Jurkat, Clone E6-1 (cell line): ENCODE measurements around the gene JPH2.

ENCODE experiments used
- DNase-seq: peaks from one replicate; pipeline ENCODE4 v3.0.0-alpha.2; 2011; ENCODE audit warnings: low read depth, low spot score
- H3K4me3 ChIP-seq: 2 replicates; pipeline ENCODE4 v1.5.1; 2011; ENCODE audit warnings: mild to moderate bottlenecking, low read length, control low read depth, moderate library complexity

The JPH2 gene

DNA sequence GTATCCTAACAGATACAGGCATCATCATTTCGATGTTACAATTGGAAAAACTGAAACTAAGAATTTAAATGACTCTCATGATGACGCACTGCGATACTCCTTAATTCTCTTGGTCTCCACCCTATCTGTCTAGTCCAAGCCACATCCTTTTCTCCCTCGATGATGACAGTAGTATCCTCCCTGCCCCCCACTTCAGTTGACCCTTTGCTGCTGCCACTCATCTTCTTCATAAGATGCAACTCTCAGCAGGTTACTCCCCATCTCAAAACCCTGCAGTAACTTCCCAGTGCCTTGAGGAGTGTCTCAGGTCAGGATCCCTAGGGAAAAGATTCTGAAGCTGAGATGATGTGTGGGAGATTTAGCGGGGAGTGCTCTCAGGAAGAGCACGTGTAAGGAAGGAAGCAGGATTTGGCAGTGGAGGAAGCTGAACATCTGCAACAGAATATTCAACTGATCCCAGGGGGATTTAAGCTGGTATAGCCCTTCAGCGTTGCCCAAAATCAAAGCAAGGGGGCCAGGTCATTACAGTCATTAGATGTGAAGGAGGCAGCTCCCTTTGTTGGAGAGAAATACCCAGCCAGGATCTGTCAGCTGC is 16.1 kb downstream of the JPH2 start:
- no peak overlapping the region for H3K4me3 ChIP-seq
- no peak for DNase-seq

GRCh38 chr20:44167736-44168135 is 19.3 kb downstream of the JPH2 start:
- no peak overlapping the region for H3K4me3 ChIP-seq
- DNase-seq, result no peak

GRCh38 chr20:44166477-44166876 is 20.5 kb downstream of the JPH2 start:
- H3K4me3 ChIP-seq, result no peak overlapping the region
- no peak for DNase-seq

DNA sequence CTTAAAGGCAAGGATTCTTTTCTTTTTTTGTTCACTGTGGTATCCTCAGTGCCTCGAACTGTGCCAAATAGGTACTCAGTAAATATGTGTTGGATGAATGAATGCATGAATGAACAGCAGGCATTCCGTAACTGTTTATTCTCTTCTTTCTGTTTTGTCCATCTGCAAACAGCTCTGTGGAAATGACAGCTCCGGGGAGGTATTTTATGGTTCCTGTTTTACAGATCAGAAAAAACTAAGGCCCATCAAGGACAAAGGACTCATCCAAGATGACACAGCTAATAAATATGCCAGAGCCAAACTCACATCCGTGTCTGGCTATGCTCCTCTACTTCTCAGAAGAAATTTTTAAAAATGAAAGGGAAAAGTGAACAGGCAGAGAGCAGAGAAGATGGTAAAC is 21.0 kb downstream of the JPH2 start:
- H3K4me3 ChIP-seq, result no peak overlapping the region
- DNase-seq, result no peak

GRCh38 chr20:44160133-44160532 is 26.9 kb downstream of the JPH2 start:
- DNase-seq, result no peak
- no peak overlapping the region for H3K4me3 ChIP-seq

DNA sequence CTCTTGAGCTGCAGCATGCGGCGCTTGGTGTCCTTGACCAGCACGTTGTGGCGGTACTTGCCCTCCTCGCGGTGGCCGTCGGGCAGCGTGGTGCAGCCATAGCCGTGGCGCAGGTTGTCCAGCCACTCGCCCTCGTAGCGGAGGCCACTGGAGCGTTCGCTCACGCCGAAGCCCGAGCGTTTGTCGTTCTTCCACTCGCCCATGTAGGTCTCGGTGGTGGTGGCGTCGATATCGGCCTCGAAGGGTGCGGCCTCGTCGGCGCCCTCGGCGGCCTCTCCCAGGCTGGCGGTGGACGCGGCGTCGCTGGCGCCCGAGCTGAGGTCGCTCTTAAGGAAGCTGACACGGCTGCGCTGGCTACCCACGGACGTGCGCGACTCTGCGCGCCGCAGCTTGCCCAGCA is 27.3 kb downstream of the JPH2 start:
- H3K4me3 ChIP-seq, result no peak overlapping the region
- no peak for DNase-seq

DNA sequence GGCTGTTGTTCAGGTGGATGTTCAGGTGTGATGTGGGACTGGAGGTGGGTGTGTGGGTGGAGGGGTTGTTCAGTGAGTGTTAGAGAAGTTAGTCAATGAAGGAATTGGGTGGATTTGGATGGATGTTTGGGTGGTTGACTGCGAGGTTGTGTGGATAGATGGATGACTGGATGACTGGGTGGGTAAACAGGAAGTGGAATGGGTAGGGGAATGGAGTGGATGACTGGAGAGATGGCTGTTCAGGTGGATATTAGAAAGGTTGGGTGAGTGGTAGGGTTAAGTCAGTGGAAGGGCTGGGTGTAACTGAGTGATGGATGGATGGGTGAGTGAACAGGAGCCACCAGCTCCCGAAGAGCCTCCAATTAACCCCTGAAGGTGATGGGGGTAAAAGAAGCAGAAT is 27.9 kb downstream of the JPH2 start:
- DNase-seq, result no peak
- H3K4me3 ChIP-seq, result no peak overlapping the region

DNA sequence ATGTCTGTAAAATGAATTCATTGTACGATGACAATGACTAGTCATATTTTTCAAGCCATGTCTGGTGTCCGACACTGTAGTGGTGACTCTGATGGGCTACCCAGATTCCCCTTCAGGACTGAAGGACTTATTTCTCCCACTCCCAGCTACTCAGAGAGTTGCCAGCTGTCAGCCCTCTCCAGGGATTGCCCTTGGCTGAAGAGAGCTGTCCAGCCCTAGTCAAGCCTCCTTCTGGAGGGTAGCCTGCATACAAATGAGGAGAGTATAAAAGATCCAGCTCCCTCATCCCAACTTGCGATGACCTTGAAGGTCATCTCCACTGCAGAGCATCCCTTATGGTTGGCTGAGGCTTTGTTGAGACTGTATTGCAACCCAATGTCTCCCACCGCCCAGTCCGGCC is 29.9 kb downstream of the JPH2 start:
- H3K4me3 ChIP-seq, result no peak overlapping the region
- no peak for DNase-seq

GRCh38 chr20:44154521-44155001 is 32.4 kb downstream of the JPH2 start:
- no peak for DNase-seq
- H3K4me3 ChIP-seq, result no peak overlapping the region

- no peak overlapping the region for H3K4me3 ChIP-seq
- DNase-seq, result peak; percentile 37
These were observed 33.3 kb downstream of the JPH2 start for GRCh38 chr20:44153636-44154043.

DNA sequence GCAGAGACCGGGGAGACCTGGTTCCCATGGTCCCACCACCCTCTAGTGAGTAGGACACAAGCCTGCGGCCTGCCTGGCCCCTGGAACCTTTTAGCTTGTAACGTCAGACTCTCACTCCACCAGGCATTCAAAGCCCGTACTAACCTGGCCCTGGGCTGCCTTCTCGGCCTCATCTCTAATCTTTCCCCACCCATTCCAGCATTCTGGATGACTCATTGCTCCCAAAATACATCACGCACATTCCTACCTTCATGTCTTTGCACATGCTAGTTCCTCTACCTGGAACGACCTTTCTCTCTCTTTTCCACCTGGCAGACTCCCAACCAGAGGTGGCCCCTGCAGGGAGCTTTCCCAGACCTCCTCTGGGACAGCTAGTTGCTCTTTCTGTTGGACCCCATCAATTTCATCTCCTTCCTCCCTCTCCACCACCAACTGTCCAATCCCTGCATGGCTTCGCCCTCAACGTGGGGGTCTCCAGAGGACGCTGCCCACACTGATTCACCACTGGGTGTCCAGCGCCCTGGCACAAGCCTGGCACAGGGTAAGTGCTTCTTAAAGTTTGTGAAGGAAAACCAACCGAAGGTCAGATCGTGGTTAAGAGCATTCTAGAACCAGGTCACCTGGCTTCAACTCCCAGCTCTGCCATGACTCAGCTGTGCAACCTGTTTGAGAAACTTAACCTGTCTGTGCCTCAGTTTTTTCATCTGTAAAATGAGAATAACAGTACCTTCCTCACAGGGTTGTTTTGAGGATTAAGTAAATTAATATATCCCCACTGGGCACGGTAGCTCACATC is 35.2 kb downstream of the JPH2 start:
- no peak for DNase-seq
- no peak overlapping the region for H3K4me3 ChIP-seq

DNA sequence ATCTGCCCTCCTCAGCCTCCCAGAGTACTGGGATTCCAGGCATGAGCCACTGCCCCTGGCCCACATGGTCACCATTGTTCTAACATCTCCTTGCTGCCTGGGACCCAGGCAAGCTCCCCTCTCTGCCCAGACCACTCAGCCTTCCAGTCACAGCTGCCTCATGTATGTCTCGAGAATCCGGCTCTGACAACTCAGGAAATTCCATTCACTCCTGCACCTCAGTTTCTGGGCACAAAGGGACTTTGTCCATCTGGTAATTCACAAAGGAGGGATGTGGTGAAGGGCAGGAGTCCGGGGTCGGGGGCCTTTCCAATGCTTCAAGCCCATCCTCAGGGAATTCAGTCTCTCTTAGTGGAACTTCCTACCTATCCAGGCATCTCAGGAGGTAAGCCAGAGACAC is 40.7 kb downstream of the JPH2 start:
- DNase-seq, result no peak
- H3K4me3 ChIP-seq, result no peak overlapping the region

DNA sequence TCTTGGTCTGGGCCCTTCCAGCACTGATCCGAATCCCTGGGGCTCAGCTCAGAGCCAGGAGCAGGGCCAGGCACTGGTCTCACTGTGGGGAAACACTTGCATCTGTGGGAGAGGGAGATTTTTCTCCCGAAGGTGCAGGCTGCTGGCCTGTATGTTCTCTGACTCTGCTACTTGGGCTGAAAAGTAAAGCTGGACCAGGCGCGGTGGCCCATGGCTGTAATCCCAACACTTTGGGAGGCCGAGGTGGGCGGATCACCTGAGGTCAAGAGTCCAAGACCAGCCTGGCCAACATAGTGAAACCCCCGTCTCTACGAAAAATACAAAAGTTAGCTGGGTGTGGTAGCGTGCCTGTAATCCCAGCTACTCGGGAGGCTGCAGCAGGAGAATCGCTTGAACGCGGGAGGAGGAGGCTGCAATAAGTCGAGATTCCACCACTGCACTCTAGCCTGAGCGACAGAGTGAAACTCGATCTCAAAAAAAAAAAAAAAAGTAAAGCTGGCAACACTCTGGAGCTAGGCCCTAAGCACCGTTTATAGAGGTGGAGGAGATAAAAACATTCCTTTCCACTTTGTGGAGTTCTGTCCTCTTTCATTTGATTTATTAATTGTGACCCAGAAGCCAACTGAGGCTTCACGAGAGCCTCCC is 41.7 kb downstream of the JPH2 start:
- no peak for DNase-seq
- no peak overlapping the region for H3K4me3 ChIP-seq

- no peak for DNase-seq
- no peak overlapping the region for H3K4me3 ChIP-seq
These were observed 43.1 kb downstream of the JPH2 start for GRCh38 chr20:44143936-44144335.

- no peak overlapping the region for H3K4me3 ChIP-seq
- no peak for DNase-seq
These were observed 44.6 kb downstream of the JPH2 start for GRCh38 chr20:44142413-44142812.

GRCh38 chr20:44141873-44142272 is 45.1 kb downstream of the JPH2 start:
- H3K4me3 ChIP-seq, result no peak overlapping the region
- no peak for DNase-seq

- no peak for DNase-seq
These were observed 48.1 kb downstream of the JPH2 start for GRCh38 chr20:44138867-44139266.

DNA sequence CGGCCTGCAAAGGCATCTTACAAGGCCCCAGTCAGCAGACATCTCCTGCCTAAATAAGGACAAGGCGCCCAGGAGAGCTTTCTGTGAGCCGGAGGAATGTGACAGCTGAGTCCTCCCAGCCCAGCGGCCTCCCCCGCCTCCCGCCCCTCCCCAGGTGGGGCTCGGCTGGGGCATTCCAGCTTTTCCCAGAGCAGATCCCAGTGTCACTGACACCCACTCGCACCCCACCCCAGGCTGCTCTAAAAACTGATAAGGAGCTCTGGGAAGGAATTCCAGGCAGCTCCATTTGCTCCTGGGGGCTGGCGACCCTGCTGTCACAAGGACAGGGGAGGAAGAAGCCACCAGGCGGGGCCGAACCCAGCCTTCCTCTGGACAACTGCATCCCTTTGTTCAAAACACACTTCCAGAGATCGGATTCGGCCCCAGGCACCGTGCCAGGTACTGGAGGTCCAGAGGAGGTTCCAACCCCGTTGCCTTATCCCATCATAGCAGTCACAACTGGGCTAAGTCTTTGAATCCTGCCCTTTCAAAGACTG is 49.7 kb downstream of the JPH2 start:
- DNase-seq, result no peak

More at GRCh38 chr20:44138867-44139266, 48.1 kb downstream of the JPH2 start:
- no peak overlapping the region for H3K4me3 ChIP-seq

DNA sequence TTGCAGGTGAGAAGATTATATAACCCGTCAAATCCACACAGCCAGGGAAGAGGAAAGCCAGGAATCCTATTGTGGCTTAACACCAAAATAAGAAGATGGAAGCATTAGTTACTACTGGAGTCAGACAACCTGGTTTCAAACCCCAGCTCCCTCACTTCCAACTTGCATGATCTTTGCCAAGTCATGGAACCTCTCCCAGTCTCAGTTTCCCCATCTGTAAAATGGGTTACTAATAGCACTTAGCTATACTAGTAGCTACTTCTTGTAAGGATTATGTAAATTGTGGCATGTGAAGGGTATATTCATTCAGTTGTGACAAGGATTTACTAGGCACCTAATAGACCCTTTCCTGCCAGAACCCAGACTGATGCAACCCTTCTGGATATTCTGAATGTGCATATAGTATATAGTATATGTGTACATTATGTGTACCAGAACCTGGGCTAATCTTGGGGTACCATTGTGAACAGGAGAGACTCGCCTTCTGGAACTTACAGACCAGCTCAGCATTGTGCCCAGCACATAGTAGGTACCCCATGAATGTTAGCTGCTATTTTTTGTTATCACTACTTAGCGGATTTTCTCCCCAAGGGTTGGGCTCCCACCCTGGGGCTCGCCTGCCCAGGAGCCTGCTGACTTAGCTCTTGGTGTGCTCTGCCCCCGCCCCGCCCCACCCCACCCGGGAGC is 50.3 kb downstream of the JPH2 start:
- no peak for DNase-seq
- H3K4me3 ChIP-seq, result no peak overlapping the region

More for the DNA sequence above, 49.7 kb downstream of the JPH2 start:
- H3K4me3 ChIP-seq, result no peak overlapping the region
